ENCODE data around the gene PIK3C2G. TPM values are rescaled to one million over a fixed set of nuclear protein-coding genes. Genes with fewer than 3 reads are reported as not detected.

Gene PIK3C2G
- total and polyA plus RNA-seq, 5 donors, result not detected

DNA sequence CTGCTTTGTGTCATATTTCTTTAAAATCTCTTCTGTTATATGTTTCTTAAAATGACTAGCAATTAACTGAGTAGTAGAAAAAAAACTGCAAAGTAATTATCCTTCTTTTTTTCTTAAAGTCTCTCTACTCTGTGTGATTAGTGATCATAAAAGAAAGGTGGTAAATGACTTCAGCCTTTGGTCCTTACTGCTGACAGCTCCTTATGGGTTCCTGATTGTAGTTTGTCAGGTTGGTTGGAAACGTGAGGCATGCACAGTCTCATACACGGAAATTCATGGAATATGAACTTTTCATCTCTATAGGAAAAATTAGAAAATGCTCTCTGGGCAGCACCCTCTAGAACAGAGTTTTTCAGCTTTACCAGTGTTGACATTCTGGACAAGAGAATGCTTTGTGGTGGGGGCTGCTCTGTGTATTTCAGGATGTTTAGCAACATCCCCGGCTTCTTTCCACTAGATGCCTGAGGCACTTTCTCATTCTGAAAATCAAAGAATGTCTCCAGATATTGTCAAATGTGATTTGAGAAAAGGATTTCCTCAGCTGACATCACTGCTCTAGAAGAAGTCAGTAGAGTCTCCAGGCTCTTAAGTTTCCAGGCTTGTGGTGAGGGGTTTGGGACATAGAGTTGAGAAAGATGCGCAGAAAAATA lies 121.0 kb downstream of the PIK3C2G start:
- no peak overlapping the region for H3K4me3 ChIP-seq (ENCODE audit: low read length)
- peaks cover 3% of the 10 kb centered on the region for H3K9me3 ChIP-seq (ENCODE audit: control insufficient read depth, low read length)
- DNase-seq (no peak), ATAC-seq (peak in 1 of 2 donors; percentile 24)
- no peaks in the 10 kb centered on the region for H3K27me3 ChIP-seq (ENCODE audit: control insufficient read depth, insufficient read depth)
- H3K27ac ChIP-seq (ENCODE audit: low read length), result no peak overlapping the region
- no peaks in the 10 kb centered on the region for H3K4me1 ChIP-seq (ENCODE audit: control insufficient read depth, insufficient read depth, low read length)
- intact Hi-C loops (cut with DNase I), result no loop called here
- 41% methylated on average over 4 of the region's 4 CpGs for WGBS

DNA sequence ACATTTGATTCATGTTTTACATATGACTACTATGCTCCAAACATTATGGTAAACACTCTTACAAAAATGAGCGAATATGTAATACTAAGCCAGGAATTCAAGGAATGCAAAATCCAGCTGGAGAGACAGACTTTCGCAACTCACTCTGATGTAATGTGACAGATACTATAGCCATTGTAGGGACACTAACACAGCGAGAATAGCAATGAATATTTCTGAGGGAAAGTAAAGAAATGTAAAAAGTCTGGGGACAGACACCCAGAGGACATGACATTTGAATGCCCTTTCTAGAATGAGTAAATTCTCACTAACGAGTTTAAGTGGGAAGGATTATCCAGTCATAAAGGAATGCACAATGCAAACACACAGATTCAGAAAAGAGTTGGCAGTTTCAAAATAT lies 121.9 kb downstream of the PIK3C2G start:
- intact Hi-C loops (cut with DNase I), result no loop called here
- peak; percentile 45 to 63 for ATAC-seq

DNA sequence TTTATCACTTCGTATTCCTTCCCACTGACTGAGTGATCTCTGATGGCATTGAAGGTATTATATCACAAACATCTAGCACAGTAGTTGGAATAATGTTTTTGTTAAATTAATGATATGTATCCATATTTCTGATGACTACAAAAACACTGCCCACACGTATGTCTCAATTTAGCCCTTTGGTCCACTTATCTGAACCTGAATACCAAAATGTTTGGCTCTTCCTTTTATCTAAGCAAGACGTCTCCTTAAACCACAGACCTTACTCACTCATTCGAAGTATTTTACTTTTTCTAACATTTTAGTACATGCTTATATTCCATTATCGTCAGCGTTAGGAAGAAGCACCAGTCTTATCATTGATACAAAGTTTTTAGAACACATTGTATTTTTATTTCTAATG lies 126.4 kb downstream of the PIK3C2G start:
- Histone ChIP-seq H3K9me3 (ENCODE audit: control insufficient read depth, low read length) (no peaks in the 10 kb centered on the region), H3K27ac (ENCODE audit: low read length) (no peak overlapping the region), H3K4me3 (ENCODE audit: low read length) (no peak overlapping the region), H3K27me3 (ENCODE audit: control insufficient read depth, insufficient read depth) (no peaks in the 10 kb centered on the region), H3K4me1 (ENCODE audit: control insufficient read depth, insufficient read depth, low read length) (no peaks in the 10 kb centered on the region)
- WGBS, result 84% methylated on average over 6 of the region's 6 CpGs
- intact Hi-C loops (cut with DNase I), result no loop called here
- ATAC-seq (no peak), DNase-seq (no peak)

More for the DNA sequence above, 121.9 kb downstream of the PIK3C2G start:
- H3K4me3 ChIP-seq (ENCODE audit: low read length), result no peak overlapping the region
- H3K27ac ChIP-seq (ENCODE audit: low read length), result no peak overlapping the region
- H3K27me3 ChIP-seq (ENCODE audit: control insufficient read depth, insufficient read depth), result no peaks in the 10 kb centered on the region
- WGBS, result 20% methylated on average over 4 of the region's 4 CpGs
- no peak for DNase-seq
- no peaks in the 10 kb centered on the region for H3K4me1 ChIP-seq (ENCODE audit: control insufficient read depth, insufficient read depth, low read length)
- H3K9me3 ChIP-seq (ENCODE audit: control insufficient read depth, low read length), result peaks cover 3% of the 10 kb centered on the region

DNA sequence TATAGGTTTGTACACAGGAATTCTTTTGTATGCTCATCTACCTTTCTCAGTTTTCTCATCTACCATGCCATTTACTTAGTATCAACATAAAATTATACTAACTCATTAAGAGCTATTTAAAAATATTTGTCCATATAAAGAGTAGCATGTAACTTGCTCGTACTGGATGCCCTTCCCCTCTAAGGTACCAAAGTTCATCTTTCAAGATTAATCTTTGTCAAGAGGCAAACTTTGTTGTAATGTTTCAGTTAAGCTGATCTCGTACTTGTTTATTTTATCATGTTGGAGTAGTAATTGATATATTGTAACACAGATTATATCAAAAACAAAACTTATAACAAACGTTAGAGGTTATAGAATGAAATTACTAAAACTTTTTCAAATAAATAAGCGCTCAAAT lies 128.5 kb downstream of the PIK3C2G start:
- Histone ChIP-seq H3K27ac (ENCODE audit: low read length) (no peak overlapping the region), H3K4me3 (ENCODE audit: low read length) (no peak overlapping the region), H3K9me3 (ENCODE audit: control insufficient read depth, low read length) (no peaks in the 10 kb centered on the region), H3K4me1 (ENCODE audit: control insufficient read depth, insufficient read depth, low read length) (no peaks in the 10 kb centered on the region), H3K27me3 (ENCODE audit: control insufficient read depth, insufficient read depth) (no peaks in the 10 kb centered on the region)
- no peak for DNase-seq
- no peak for ATAC-seq
- intact Hi-C loops (cut with DNase I), result no loop called here
- 79% methylated on average over 4 of the region's 4 CpGs for WGBS

DNA sequence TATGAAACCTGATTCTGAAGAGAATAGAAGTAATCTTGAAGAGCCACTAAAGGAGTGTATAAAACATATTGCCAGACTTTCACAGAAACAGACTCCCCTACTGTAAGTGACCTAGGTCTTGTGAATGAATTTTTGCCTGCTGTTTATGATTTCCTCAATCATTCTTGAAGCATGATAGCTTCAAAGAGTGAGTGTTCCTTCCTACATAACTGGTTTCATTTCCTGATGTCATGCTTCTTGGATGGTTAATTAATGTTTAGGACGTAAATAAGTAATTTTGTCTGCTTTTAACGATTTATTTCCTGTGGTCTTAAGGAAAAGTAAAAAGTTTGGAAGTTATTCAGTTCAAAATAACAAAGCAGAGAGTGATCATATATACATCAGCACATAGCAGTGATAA lies 129.8 kb downstream of the PIK3C2G start:
- no peak overlapping the region for H3K4me3 ChIP-seq (ENCODE audit: low read length)
- no peak for ATAC-seq
- no peaks in the 10 kb centered on the region for H3K27me3 ChIP-seq (ENCODE audit: control insufficient read depth, insufficient read depth)
- intact Hi-C loops (cut with DNase I), result no loop called here
- H3K9me3 ChIP-seq (ENCODE audit: control insufficient read depth, low read length), result no peaks in the 10 kb centered on the region
- WGBS, result 60% methylated on average over 2 of the region's 2 CpGs
- H3K27ac ChIP-seq (ENCODE audit: low read length), result no peak overlapping the region
- H3K4me1 ChIP-seq (ENCODE audit: control insufficient read depth, insufficient read depth, low read length), result no peaks in the 10 kb centered on the region
- no peak for DNase-seq

DNA sequence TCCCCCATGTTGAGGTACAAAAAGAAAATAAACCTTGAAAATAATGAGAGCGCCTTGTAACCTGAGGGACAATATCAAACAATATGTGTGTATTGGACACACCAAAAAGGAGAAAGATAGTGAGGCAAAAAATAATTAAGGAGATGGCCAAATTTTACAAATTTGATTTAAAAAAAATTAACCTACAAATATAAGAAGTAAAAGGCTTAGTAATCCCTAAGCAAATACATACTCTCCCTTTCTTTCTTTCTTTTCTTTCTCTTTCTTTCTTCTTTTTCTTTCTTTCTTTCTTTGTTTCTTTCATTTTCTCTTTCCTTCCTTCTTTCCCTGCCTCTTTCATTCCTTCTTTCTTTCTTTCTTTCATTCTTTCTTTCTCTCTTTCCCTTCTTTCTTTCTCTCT lies 133.4 kb downstream of the PIK3C2G start:
- no peaks in the 10 kb centered on the region for H3K27me3 ChIP-seq (ENCODE audit: control insufficient read depth, insufficient read depth)
- H3K4me3 ChIP-seq (ENCODE audit: low read length), result no peak overlapping the region
- no peak overlapping the region for H3K27ac ChIP-seq (ENCODE audit: low read length)
- 96% methylated on average over 1 of the region's 1 CpG for WGBS
- ATAC-seq (no peak), DNase-seq (no peak)
- H3K9me3 ChIP-seq (ENCODE audit: control insufficient read depth, low read length), result no peaks in the 10 kb centered on the region
- intact Hi-C loops (cut with DNase I), result no loop called here
- H3K4me1 ChIP-seq (ENCODE audit: control insufficient read depth, insufficient read depth, low read length), result no peaks in the 10 kb centered on the region

DNA sequence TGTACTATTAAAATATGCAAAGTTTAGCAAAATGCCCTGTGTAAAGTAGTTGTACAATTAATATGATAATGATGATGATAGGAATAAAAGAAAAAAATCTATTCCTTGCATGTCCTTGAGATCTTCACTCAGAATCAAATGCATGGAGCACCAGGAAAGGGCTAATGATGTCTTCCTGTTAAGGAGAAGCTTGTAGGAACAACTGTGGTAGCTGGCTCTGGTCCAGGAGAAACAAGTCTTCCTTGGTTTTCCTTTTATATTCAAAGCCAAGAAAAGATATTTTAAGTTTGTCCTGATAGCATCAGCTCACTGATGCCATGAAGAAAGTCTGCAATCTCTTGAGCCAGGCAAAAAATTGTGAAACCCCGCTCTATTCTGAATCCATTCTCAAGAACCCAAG lies 138.9 kb downstream of the PIK3C2G start:
- WGBS, result 78% methylated on average over 1 of the region's 1 CpG
- peaks cover 1% of the 10 kb centered on the region for H3K4me1 ChIP-seq (ENCODE audit: control insufficient read depth, insufficient read depth, low read length)
- H3K27ac ChIP-seq (ENCODE audit: low read length), result no peak overlapping the region
- intact Hi-C loops (cut with DNase I), result no loop called here
- ATAC-seq, result no peak
- DNase-seq, result no peak
- H3K9me3 ChIP-seq (ENCODE audit: control insufficient read depth, low read length), result no peaks in the 10 kb centered on the region
- no peak overlapping the region for H3K4me3 ChIP-seq (ENCODE audit: low read length)
- no peaks in the 10 kb centered on the region for H3K27me3 ChIP-seq (ENCODE audit: control insufficient read depth, insufficient read depth)

DNA sequence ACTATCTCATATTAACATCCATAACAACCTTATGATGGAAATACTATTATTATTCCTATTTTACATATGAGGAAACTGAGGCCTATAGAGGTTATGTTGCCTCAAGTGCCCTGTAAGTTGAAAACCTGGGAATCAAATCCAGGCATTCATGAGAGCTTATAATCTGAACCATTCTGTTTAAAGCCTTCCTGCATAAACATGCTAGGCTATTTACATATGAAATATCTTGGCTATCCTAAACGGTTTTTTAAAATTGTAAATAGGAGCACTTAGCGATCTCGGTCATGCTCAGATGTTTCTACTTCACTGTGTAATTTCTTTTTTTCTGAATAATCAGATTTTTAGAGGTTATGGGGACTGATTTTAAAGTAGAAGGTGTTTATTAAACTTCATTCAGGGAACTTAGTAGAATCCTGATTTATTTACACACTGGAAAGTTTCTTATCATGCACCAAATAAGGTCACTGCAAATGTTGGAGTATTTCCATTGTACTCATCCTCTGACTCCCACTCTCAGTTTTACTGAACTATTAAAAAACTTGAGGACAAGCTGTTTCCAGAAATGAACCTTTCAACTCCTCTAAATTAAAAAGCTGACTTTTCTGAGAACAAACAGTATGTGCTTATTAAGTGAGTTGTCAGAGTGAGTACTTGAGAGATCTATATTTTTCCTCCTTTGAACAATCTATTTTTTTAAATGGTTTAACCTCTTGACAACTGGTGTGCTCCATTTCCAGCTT lies 141.7 kb downstream of the PIK3C2G start:
- H3K4me1 ChIP-seq (ENCODE audit: control insufficient read depth, insufficient read depth, low read length), result peaks cover 1% of the 10 kb centered on the region
- ATAC-seq, result no peak
- no peak for DNase-seq
- WGBS, result 63% methylated on average over 3 of the region's 3 CpGs
- intact Hi-C loops (cut with DNase I), result no loop called here
- H3K9me3 ChIP-seq (ENCODE audit: control insufficient read depth, low read length), result no peaks in the 10 kb centered on the region
- no peak overlapping the region for H3K4me3 ChIP-seq (ENCODE audit: low read length)
- no peak overlapping the region for H3K27ac ChIP-seq (ENCODE audit: low read length)
- H3K27me3 ChIP-seq (ENCODE audit: control insufficient read depth, insufficient read depth), result no peaks in the 10 kb centered on the region

DNA sequence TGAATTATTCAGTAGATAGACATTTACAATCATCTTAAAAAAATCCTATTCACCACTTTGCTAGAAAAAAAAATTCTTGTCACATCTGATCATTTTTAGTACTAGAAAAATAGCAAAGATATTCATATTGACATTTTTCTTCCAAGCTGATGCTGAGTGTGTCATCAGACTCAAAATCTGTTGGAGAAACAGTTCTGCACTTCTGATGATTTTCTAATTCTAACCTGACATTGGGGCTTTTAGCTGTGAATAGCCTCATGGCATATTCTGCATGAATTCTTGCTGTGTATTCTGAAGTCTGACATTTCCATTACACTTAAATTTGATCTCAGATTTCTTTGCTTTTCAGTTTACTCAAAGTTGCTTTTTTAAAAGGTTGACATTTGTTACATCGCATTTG lies 150.1 kb downstream of the PIK3C2G start:
- 81% methylated on average over 1 of the region's 1 CpG for WGBS
- Histone ChIP-seq H3K4me3 (ENCODE audit: low read length) (no peak overlapping the region), H3K27me3 (ENCODE audit: control insufficient read depth, insufficient read depth) (no peaks in the 10 kb centered on the region), H3K27ac (ENCODE audit: low read length) (no peak overlapping the region), H3K9me3 (ENCODE audit: control insufficient read depth, low read length) (no peaks in the 10 kb centered on the region), H3K4me1 (ENCODE audit: control insufficient read depth, insufficient read depth, low read length) (no peaks in the 10 kb centered on the region)
- DNase-seq (no peak), ATAC-seq (no peak)
- intact Hi-C loops (cut with DNase I), result no loop called here

DNA sequence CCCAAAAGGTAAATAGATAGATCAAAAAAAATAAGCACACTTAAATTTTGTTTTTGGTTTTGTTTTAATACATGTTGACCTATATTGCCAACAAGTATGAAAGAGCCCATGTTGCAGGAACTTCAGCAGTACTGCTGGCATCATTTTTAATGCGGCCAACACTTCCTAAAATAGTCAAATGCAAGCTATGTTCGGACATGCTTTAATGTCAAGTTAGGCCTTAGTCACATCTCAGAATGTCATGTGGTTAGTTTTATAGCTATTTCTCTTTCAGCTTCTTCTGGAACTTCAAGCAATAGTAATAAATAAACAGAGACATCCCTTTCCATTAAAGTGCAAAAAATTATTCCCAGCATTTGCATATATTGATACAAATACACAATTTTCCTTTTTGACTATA lies 153.4 kb downstream of the PIK3C2G start:
- intact Hi-C loops (cut with DNase I), result no loop called here
- ATAC-seq, result no peak
- 93% methylated on average over 2 of the region's 2 CpGs for WGBS
- H3K9me3 ChIP-seq (ENCODE audit: control insufficient read depth, low read length), result no peaks in the 10 kb centered on the region
- no peak overlapping the region for H3K27ac ChIP-seq (ENCODE audit: low read length)
- H3K27me3 ChIP-seq (ENCODE audit: control insufficient read depth, insufficient read depth), result no peaks in the 10 kb centered on the region
- no peaks in the 10 kb centered on the region for H3K4me1 ChIP-seq (ENCODE audit: control insufficient read depth, insufficient read depth, low read length)
- DNase-seq, result no peak
- no peak overlapping the region for H3K4me3 ChIP-seq (ENCODE audit: low read length)

DNA sequence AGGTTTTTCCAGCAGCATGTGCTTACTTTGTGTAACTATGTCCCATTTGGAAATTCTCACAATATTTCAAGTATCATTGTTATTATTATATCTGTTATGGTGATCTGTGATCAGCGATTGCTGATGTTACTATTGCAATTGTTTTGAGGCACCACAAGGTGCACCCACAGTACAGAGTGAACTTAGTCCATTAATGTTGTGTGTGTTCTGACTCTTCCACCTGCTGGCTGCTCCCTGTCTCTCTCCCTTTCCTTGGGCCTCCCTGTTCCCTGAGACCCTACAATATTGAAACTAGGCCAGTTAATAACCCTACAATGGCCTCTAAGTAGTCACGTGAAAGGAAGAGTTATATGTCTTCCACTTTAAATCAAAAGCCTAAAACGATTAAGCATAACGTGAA lies 153.9 kb downstream of the PIK3C2G start:
- intact Hi-C loops (cut with DNase I), result no loop called here
- Histone ChIP-seq H3K9me3 (ENCODE audit: control insufficient read depth, low read length) (no peaks in the 10 kb centered on the region), H3K27ac (ENCODE audit: low read length) (no peak overlapping the region), H3K4me3 (ENCODE audit: low read length) (no peak overlapping the region), H3K27me3 (ENCODE audit: control insufficient read depth, insufficient read depth) (no peaks in the 10 kb centered on the region), H3K4me1 (ENCODE audit: control insufficient read depth, insufficient read depth, low read length) (no peaks in the 10 kb centered on the region)
- 55% methylated on average over 4 of the region's 4 CpGs for whole genome bisulfite sequencing
- no peak for ATAC-seq
- no peak for DNase-seq
